Panc1 (cell line): Measurements from ENCODE around the gene DNAJC13. TPM values are rescaled to one million over a fixed set of nuclear protein-coding genes. Genes with fewer than 3 reads are reported as not detected.

Experiments used
- ATAC-seq: fragments of 200-7000 bp; cut with Tn5 transposase; 2 replicates; pipeline ENCODE4 v1.9.1; 2020; ENCODE audit warnings: mild to moderate bottlenecking, moderate library complexity
- BruUV-seq: library from RNA; stranded (reverse); fragments of 400-500 nt; replicated peaks from 2 replicates; lab custom pipeline; 2021; lab: Mats Ljungman, UMichigan
- CTCF ChIA-PET: fragments of 300-600 bp; sonication (Branson Sonifier 250); formaldehyde crosslinking; loops from one replicate; lab custom pipeline; 2022; ENCODE audit warnings: antibody characterized with exemption; lab: Charles Lee
- POLR2A ChIA-PET: fragments of 300-600 bp; sonication (Branson Sonifier 250); formaldehyde crosslinking; loops from one replicate; lab custom pipeline; 2022; ENCODE audit warnings: antibody characterized with exemption; lab: Charles Lee
- DNase-seq: peaks from one replicate; pipeline ENCODE4 v3.0.0-alpha.2; 2010; ENCODE audit warnings: low read depth, low spot score
- H3K27ac ChIP-seq: 2 replicates; pipeline ENCODE4 v1.5.1; 2011; ENCODE audit warnings: mild to moderate bottlenecking, low read length, inconsistent platforms
- H3K27me3 ChIP-seq: fragments of 200-500 bp; sonication (Bioruptor generic); 2 replicates; pipeline ENCODE4 v1.6.0; 2014; ENCODE audit warnings: low read length, inconsistent platforms; ENCODE audit not compliant: control insufficient read depth, insufficient read depth
- H3K36me3 ChIP-seq: fragments of 200-500 bp; sonication (Bioruptor generic); 2 replicates; pipeline ENCODE4 v1.5.1; 2014; ENCODE audit warnings: inconsistent platforms, mild to moderate bottlenecking, low read length, moderate library complexity; ENCODE audit not compliant: control insufficient read depth, insufficient read depth
- H3K4me1 ChIP-seq: 2 replicates; pipeline ENCODE4 v1.5.1; 2011; ENCODE audit warnings: inconsistent platforms, mild to moderate bottlenecking, low read length, moderate library complexity; ENCODE audit not compliant: control insufficient read depth, insufficient read depth
- H3K4me3 ChIP-seq, 2 experiments: 2 replicates each; pipeline ENCODE4 v1.5.1; 2011 to 2012; ENCODE audit warnings: low read depth in 2 of 2, low read length in 2 of 2, mild to moderate bottlenecking in 2 of 2, inconsistent platforms in 1 of 2, moderate library complexity in 1 of 2
- H3K9me3 ChIP-seq: fragments of 200-500 bp; sonication (Bioruptor generic); 2 replicates; pipeline ENCODE4 v1.5.1; 2014; ENCODE audit warnings: low read depth, mild to moderate bottlenecking, inconsistent platforms, low read length, moderate library complexity; ENCODE audit not compliant: control insufficient read depth, insufficient read depth
- POLR2AphosphoS5 ChIP-seq: IDR thresholded peaks from 2 replicates; pipeline ENCODE4 v1.6.1; 2012; ENCODE audit warnings: mild to moderate bottlenecking, low read depth, low read length, moderate library complexity
- SIN3A ChIP-seq: IDR thresholded peaks from 2 replicates; pipeline ENCODE4 v1.6.1; 2012; ENCODE audit warnings: low read depth, mild to moderate bottlenecking, low read length, moderate library complexity, borderline replicate concordance; ENCODE audit not compliant: insufficient read depth
- TCF7L2 ChIP-seq: IDR thresholded peaks from 2 replicates; pipeline ENCODE4 v1.6.1; 2011; ENCODE audit warnings: mild to moderate bottlenecking, low read depth, low read length, inconsistent platforms
- in situ Hi-C: cut with HindIII; loops from 2 replicates; pipeline ENCODE4 v1.10.0; 2016; ENCODE audit warnings: low sequenced_read_pairs, low pct_unique_long_range_greater_than_20kb
- intact Hi-C: fragments of 100-400 bp; cut with micrococcal nuclease; formaldehyde crosslinking; loops from one replicate; pipeline ENCODE4 v1.10.0; 2022; ENCODE audit not compliant: unreplicated experiment
- total RNA-seq: library from RNA; stranded (reverse); gene quantifications from one replicate; pipeline ENCODE4 v1.2.1, GENCODE V29; 2021; ENCODE audit not compliant: unreplicated experiment
- TF ChIP-seq, protein P1 (sequence below), 2 experiments: IDR thresholded peaks; 2 replicates each; pipeline ENCODE4 v1.6.1; 2011 to 2012; ENCODE audit warnings: low read depth in 2 of 2, control low read depth in 1 of 2, low read length in 1 of 2, mild to moderate bottlenecking in 1 of 2, moderate library complexity in 1 of 2; ENCODE audit not compliant: insufficient read depth in 1 of 2
- TF ChIP-seq, protein P2 (sequence below): fragments of 450-650 bp; IDR thresholded peaks from 2 replicates; pipeline ENCODE4 v1.5.1; 2017; ENCODE audit warnings: mild to moderate bottlenecking

Gene DNAJC13
- total RNA-seq, 1 experiment from 2014 or later, result 54.2 TPM

DNA sequence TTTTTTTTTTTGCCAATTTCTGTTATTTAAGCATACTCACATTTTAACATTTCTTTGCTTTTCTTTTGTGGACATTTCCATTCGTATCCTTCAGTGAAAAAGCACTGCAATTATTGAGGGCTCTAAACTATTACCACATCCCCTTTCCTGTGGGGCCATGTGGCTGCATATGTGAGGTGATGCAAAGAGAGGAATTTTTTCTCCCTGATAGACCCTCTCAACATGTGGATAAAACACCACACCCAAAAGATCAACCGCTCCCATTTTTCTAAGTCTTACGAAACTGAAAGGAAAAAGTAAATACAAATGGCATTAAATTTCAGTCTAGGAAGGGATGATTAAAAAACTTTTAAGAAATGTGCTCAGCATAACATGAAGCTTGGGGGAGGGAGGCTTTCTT, 68.8 kb downstream of the DNAJC13 start:
- intact Hi-C loops, result no loop called here
- ChIA-PET CTCF (no interaction called here), POLR2A (no interaction called here)
- H3K9me3 ChIP-seq, result no peaks in the 10 kb centered on the region
- in situ Hi-C loops, result no loop called here
- H3K36me3 ChIP-seq, result peaks cover 27% of the 10 kb centered on the region
- no peak overlapping the region for H3K4me3 ChIP-seq
- no peaks in the 10 kb centered on the region for H3K4me1 ChIP-seq
- H3K27ac ChIP-seq, result no peak overlapping the region
- TF ChIP-seq, protein P1, sequence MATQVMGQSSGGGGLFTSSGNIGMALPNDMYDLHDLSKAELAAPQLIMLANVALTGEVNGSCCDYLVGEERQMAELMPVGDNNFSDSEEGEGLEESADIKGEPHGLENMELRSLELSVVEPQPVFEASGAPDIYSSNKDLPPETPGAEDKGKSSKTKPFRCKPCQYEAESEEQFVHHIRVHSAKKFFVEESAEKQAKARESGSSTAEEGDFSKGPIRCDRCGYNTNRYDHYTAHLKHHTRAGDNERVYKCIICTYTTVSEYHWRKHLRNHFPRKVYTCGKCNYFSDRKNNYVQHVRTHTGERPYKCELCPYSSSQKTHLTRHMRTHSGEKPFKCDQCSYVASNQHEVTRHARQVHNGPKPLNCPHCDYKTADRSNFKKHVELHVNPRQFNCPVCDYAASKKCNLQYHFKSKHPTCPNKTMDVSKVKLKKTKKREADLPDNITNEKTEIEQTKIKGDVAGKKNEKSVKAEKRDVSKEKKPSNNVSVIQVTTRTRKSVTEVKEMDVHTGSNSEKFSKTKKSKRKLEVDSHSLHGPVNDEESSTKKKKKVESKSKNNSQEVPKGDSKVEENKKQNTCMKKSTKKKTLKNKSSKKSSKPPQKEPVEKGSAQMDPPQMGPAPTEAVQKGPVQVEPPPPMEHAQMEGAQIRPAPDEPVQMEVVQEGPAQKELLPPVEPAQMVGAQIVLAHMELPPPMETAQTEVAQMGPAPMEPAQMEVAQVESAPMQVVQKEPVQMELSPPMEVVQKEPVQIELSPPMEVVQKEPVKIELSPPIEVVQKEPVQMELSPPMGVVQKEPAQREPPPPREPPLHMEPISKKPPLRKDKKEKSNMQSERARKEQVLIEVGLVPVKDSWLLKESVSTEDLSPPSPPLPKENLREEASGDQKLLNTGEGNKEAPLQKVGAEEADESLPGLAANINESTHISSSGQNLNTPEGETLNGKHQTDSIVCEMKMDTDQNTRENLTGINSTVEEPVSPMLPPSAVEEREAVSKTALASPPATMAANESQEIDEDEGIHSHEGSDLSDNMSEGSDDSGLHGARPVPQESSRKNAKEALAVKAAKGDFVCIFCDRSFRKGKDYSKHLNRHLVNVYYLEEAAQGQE (IDR thresholded peaks at IDR 0.05; ENCODE audit: insufficient read depth in 1 of 2, low read depth in 2 of 2, low read length in 1 of 2), result no peak
- TF ChIP-seq TCF7L2, result no peak
- no peak for TF ChIP-seq SIN3A
- no peak for TF ChIP-seq POLR2AphosphoS5
- TF ChIP-seq, protein P2, sequence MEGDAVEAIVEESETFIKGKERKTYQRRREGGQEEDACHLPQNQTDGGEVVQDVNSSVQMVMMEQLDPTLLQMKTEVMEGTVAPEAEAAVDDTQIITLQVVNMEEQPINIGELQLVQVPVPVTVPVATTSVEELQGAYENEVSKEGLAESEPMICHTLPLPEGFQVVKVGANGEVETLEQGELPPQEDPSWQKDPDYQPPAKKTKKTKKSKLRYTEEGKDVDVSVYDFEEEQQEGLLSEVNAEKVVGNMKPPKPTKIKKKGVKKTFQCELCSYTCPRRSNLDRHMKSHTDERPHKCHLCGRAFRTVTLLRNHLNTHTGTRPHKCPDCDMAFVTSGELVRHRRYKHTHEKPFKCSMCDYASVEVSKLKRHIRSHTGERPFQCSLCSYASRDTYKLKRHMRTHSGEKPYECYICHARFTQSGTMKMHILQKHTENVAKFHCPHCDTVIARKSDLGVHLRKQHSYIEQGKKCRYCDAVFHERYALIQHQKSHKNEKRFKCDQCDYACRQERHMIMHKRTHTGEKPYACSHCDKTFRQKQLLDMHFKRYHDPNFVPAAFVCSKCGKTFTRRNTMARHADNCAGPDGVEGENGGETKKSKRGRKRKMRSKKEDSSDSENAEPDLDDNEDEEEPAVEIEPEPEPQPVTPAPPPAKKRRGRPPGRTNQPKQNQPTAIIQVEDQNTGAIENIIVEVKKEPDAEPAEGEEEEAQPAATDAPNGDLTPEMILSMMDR, result no peak
- no peaks in the 10 kb centered on the region for H3K27me3 ChIP-seq
- DNase-seq, result no peak
- no peak for ATAC-seq
- no TSS peak for BruUV-seq

DNA sequence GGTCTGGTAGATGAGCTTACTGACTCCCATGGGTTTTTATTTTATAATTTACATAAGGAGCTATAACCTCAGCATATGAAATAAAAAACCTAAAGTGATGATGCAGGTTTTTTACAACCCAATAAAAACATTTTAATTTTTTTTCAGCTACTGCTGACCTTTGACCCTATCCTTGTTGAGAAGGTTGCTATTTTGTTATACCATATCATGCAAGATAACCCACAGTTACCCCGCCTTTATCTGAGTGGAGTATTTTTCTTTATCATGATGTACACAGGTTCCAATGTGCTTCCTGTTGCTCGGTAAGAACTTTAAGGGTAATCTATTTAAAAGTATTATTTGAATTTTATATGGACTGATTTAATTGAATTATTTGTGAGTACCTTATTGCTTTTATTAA, 70.8 kb downstream of the DNAJC13 start:
- Histone ChIP-seq H3K27me3 (no peaks in the 10 kb centered on the region), H3K27ac (no peak overlapping the region), H3K9me3 (no peaks in the 10 kb centered on the region), H3K4me3 (no peak overlapping the region), H3K4me1 (no peaks in the 10 kb centered on the region), H3K36me3 (peaks cover 30% of the 10 kb centered on the region)
- TF ChIP-seq, protein P1 (IDR thresholded peaks at IDR 0.05; ENCODE audit: insufficient read depth in 1 of 2, low read depth in 2 of 2, low read length in 1 of 2), result no peak
- TF ChIP-seq SIN3A (no peak), TCF7L2 (no peak), POLR2AphosphoS5 (no peak)
- TF ChIP-seq, protein P2, result no peak
- ChIA-PET CTCF (no interaction called here), POLR2A (no interaction called here)
- intact Hi-C loops (no loop called here), in situ Hi-C loops (no loop called here)
- BruUV-seq, result no TSS peak
- ATAC-seq, result no peak
- DNase-seq, result no peak
